Fibroblast of lung (primary cell): ENCODE measurements around the gene RBM38.

Source experiments
- EZH2 ChIP-seq: IDR thresholded peaks from 2 replicates; pipeline ENCODE4 v1.5.1; 2012; ENCODE audit warnings: low read length, control low read depth, mild to moderate bottlenecking; ENCODE audit errors: missing control alignments
- TF ChIP-seq, protein P1 (sequence below), 2 donors: IDR thresholded peaks in 1 of 2; conservative IDR thresholded peaks in 1 of 2; 1 replicate in 1 of 2; 2 replicates in 1 of 2; pipeline ENCODE4 v1.5.1; 2011 to 2012; ENCODE audit warnings: low read length in 2 of 2, control low read depth in 1 of 2, inconsistent platforms in 1 of 2, low read depth in 1 of 2, mild to moderate bottlenecking in 1 of 2

DNA sequence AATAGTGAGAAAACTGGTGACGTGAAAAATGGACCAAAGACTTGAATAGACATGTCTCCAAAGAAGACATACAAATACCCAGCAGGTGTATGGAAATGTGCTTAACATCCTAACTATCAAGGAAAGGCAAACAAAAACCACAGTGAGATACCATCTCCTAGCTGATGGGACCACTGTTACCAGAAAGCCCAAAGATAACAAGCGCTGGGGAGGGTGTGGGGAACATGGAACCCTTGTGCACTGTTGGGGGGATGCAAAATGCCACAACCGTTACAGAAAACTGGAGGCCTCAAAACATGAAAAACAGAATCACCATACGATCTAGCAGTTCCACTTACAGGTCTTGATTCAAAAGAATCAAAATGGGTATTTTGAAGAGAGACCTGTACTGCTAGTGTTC is 19.8 kb upstream of the RBM38 start:
- TF ChIP-seq EZH2 = no peak
- TF ChIP-seq, protein P1, sequence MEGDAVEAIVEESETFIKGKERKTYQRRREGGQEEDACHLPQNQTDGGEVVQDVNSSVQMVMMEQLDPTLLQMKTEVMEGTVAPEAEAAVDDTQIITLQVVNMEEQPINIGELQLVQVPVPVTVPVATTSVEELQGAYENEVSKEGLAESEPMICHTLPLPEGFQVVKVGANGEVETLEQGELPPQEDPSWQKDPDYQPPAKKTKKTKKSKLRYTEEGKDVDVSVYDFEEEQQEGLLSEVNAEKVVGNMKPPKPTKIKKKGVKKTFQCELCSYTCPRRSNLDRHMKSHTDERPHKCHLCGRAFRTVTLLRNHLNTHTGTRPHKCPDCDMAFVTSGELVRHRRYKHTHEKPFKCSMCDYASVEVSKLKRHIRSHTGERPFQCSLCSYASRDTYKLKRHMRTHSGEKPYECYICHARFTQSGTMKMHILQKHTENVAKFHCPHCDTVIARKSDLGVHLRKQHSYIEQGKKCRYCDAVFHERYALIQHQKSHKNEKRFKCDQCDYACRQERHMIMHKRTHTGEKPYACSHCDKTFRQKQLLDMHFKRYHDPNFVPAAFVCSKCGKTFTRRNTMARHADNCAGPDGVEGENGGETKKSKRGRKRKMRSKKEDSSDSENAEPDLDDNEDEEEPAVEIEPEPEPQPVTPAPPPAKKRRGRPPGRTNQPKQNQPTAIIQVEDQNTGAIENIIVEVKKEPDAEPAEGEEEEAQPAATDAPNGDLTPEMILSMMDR (conservative IDR thresholded peaks at IDR 0.05 in 1 of 2, IDR thresholded peaks at IDR 0.05 in 1 of 2; ENCODE audit: low read depth in 1 of 2, low read length in 2 of 2) = no peak
